ENCODE measurements around the gene SLC16A12.

DNA sequence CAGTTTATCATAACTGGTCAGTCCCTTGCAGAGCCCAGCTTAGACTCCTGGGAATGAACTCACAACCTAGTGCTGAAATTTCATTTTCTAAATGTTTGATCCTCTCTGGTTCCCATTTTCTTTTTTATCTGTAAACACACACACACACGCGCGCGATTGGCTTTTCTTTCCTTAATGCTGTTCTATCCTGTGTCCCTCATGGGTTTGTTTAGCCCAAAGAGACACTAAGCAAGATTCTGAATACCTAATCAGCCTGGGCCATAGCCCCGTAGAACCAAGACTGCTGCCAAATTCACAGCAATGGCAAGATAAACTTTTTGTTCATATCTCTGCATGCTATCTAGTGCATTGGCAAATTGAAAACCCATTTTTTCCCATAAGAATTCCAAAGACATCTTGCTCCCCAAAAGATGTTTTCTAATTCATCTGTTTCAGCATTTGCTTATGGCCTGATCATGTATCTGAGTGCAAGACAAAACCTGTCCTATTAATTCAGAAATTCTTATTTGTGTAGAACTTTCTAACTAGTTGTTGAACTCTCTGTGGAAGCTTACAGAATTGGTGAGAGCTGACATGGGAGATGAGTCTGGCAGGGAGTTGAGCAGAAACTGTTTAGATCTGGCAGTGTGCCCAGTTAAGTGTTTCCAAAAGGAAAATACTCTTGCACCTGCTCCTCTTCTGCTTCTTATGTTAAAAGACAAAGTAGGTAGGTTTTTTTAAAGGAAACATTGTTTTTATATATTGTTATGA lies 144.7 kb downstream of the SLC16A12 start:
- TF ChIP-seq, protein P1, sequence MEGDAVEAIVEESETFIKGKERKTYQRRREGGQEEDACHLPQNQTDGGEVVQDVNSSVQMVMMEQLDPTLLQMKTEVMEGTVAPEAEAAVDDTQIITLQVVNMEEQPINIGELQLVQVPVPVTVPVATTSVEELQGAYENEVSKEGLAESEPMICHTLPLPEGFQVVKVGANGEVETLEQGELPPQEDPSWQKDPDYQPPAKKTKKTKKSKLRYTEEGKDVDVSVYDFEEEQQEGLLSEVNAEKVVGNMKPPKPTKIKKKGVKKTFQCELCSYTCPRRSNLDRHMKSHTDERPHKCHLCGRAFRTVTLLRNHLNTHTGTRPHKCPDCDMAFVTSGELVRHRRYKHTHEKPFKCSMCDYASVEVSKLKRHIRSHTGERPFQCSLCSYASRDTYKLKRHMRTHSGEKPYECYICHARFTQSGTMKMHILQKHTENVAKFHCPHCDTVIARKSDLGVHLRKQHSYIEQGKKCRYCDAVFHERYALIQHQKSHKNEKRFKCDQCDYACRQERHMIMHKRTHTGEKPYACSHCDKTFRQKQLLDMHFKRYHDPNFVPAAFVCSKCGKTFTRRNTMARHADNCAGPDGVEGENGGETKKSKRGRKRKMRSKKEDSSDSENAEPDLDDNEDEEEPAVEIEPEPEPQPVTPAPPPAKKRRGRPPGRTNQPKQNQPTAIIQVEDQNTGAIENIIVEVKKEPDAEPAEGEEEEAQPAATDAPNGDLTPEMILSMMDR (conservative IDR thresholded peaks at IDR 0.05; ENCODE audit: low read depth, low read length), result no peak
- TF ChIP-seq RCOR1 (IDR thresholded peaks at IDR 0.05; ENCODE audit: insufficient replicate concordance, low read length) (no peak), MXI1 (IDR thresholded peaks at IDR 0.05; ENCODE audit: borderline replicate concordance, low read depth, low read length) (no peak), RAD21 (IDR thresholded peaks at IDR 0.05; ENCODE audit: low read length) (no peak), MAZ (IDR thresholded peaks at IDR 0.05; ENCODE audit: borderline replicate concordance, low read depth, low read length) (no peak), POLR2A (IDR thresholded peaks at IDR 0.05; ENCODE audit: low read depth, low read length) (no peak), SMC3 (IDR thresholded peaks at IDR 0.05; ENCODE audit: low read depth, low read length) (no peak)

Measured in IMR-90 (cell line).